NCI-H1436 (cell line): ENCODE results near the gene PKN1.

Experiments
- DNase-seq: peaks from one replicate; lab custom pipeline; 2025; lab: John Stamatoyannopoulos, UW

The PKN1 gene

GRCh38 chr19:14467391-14467790, 34.3 kb downstream of the PKN1 start:
- DNase-seq: no peak

GRCh38 chr19:14467816-14468215, 34.7 kb downstream of the PKN1 start:
- no peak for DNase-seq

GRCh38 chr19:14470031-14470876, 37.1 kb downstream of the PKN1 start:
- no peak for DNase-seq

GRCh38 chr19:14471436-14472187, 38.5 kb downstream of the PKN1 start:
- DNase-seq: no peak

GRCh38 chr19:14472202-14472938, 39.3 kb downstream of the PKN1 start:
- DNase-seq: peak; percentile 61

- DNase-seq: no peak
Measured at GRCh38 chr19:14473073-14473977, 40.2 kb downstream of the PKN1 start.

GRCh38 chr19:14473978-14474578, 41.0 kb downstream of the PKN1 start:
- DNase-seq: no peak

GRCh38 chr19:14474827-14475226, 41.7 kb downstream of the PKN1 start:
- DNase-seq: no peak

GRCh38 chr19:14475251-14476073, 42.4 kb downstream of the PKN1 start, which contains the start of gene PTGER1:
PTGER1 (minus strand) TSS chr19:14475354; CDS start chr19:14474320, 1,034 bp downstream.
- DNase-seq: no peak

GRCh38 chr19:14476327-14476672, 43.2 kb downstream of the PKN1 start:
- no peak for DNase-seq

- peak; percentile 39 for DNase-seq
Measured at GRCh38 chr19:14476673-14477401, 43.7 kb downstream of the PKN1 start.

GRCh38 chr19:14477418-14478112, 44.5 kb downstream of the PKN1 start:
- no peak for DNase-seq

- DNase-seq: no peak
Measured at GRCh38 chr19:14478113-14478545, 45.0 kb downstream of the PKN1 start.

GRCh38 chr19:14479309-14479974, 46.3 kb downstream of the PKN1 start:
- DNase-seq: no peak

- no peak for DNase-seq
Measured at GRCh38 chr19:14479975-14480699, 47.0 kb downstream of the PKN1 start.

- no peak for DNase-seq
Measured at GRCh38 chr19:14480700-14481079, 47.6 kb downstream of the PKN1 start.

- no peak for DNase-seq
Measured at GRCh38 chr19:14482172-14482941, 49.3 kb downstream of the PKN1 start.
